ENCODE data around the gene CUL7.

The CUL7 gene

GRCh38 chr6:43053545-43054205 lies at the start of gene CUL7:
Gene CUL7, minus strand, starts transcription at chr6:43053851. Its CDS starts 1,063 bp downstream, at chr6:43052788.
- Histone ChIP-seq H3K9ac (ENCODE audit: low read depth, low read length, poor library complexity, severe bottlenecking) (peak within 1 kb of the TSS; percentile 96), H3K36me3 (ENCODE audit: insufficient read depth, low read length) (peaks cover 3% of the 10 kb centered on the region; the same call in 1 of the 2 replicates), H3K9me3 (ENCODE audit: insufficient read depth, low read depth, low read length) (no peaks in the 10 kb centered on the region), H3F3A (ENCODE audit: low read depth) (no peaks in the 10 kb centered on the region), H3K4me2 (ENCODE audit: low read depth, low read length, poor library complexity, severe bottlenecking) (peak within 1 kb of the TSS; percentile 96), H3K79me2 (ENCODE audit: insufficient read depth, low read length) (peaks cover 46% of the 10 kb centered on the region), H3K9me2 (replicated peaks; ENCODE audit: low read depth, low read length) (no peaks in the 10 kb centered on the region), H3K4me1 (ENCODE audit: insufficient read depth, low read length, poor library complexity, severe bottlenecking) (peaks cover 49% of the 10 kb centered on the region), H4K20me1 (ENCODE audit: insufficient read depth, low read length, poor library complexity, severe bottlenecking) (no peaks in the 10 kb centered on the region), H3K4me3 (ENCODE audit: low read length, poor library complexity, severe bottlenecking) (peak within 1 kb of the TSS; percentile 90), H3K27me3 (ENCODE audit: insufficient read depth, low read length, poor library complexity, severe bottlenecking) (no peaks in the 10 kb centered on the region), H2AFZ (ENCODE audit: low read length) (peak within 1 kb of the TSS; percentile 70)
- TF ChIP-seq CTCF (conservative IDR thresholded peaks at IDR 0.05; ENCODE audit: low read length) (no peak; the same call in 1 of the 2 replicates), EZH2phosphoT487 (IDR thresholded peaks at IDR 0.05; ENCODE audit: borderline replicate concordance) (no peak)

GRCh38 chr6:43101497-43101896 lies 47.8 kb upstream of the CUL7 start:
- H3K4me2 ChIP-seq (ENCODE audit: low read depth, low read length, poor library complexity, severe bottlenecking), result no peak overlapping the region
- H2AFZ ChIP-seq (ENCODE audit: low read length), result no peak overlapping the region
- H3K27me3 ChIP-seq (ENCODE audit: insufficient read depth, low read length, poor library complexity, severe bottlenecking), result no peaks in the 10 kb centered on the region
- peaks cover 49% of the 10 kb centered on the region for H3K79me2 ChIP-seq (ENCODE audit: insufficient read depth, low read length)
- no peaks in the 10 kb centered on the region for H3K9me3 ChIP-seq (ENCODE audit: insufficient read depth, low read depth, low read length)
- no peak overlapping the region for H3K9ac ChIP-seq (ENCODE audit: low read depth, low read length, poor library complexity, severe bottlenecking)
- H4K20me1 ChIP-seq (ENCODE audit: insufficient read depth, low read length, poor library complexity, severe bottlenecking), result no peaks in the 10 kb centered on the region
- no peak for TF ChIP-seq EZH2phosphoT487 (IDR thresholded peaks at IDR 0.05; ENCODE audit: borderline replicate concordance)
- TF ChIP-seq CTCF (conservative IDR thresholded peaks at IDR 0.05; ENCODE audit: low read length), result no peak
- H3K9me2 ChIP-seq (replicated peaks; ENCODE audit: low read depth, low read length), result no peaks in the 10 kb centered on the region
- H3K4me1 ChIP-seq (ENCODE audit: insufficient read depth, low read length, poor library complexity, severe bottlenecking), result peaks cover 2% of the 10 kb centered on the region
- no peaks in the 10 kb centered on the region for H3F3A ChIP-seq (ENCODE audit: low read depth)
- H3K4me3 ChIP-seq (ENCODE audit: low read length, poor library complexity, severe bottlenecking), result no peak overlapping the region
- H3K36me3 ChIP-seq (ENCODE audit: insufficient read depth, low read length), result no peaks in the 10 kb centered on the region

GRCh38 chr6:43097502-43097901 lies 43.9 kb upstream of the CUL7 start:
- Histone ChIP-seq H4K20me1 (ENCODE audit: insufficient read depth, low read length, poor library complexity, severe bottlenecking) (peaks cover 5% of the 10 kb centered on the region), H3K9me2 (replicated peaks; ENCODE audit: low read depth, low read length) (no peaks in the 10 kb centered on the region), H3K4me3 (ENCODE audit: low read length, poor library complexity, severe bottlenecking) (no peak overlapping the region), H3K36me3 (ENCODE audit: insufficient read depth, low read length) (no peaks in the 10 kb centered on the region), H2AFZ (ENCODE audit: low read length) (no peak overlapping the region), H3K4me1 (ENCODE audit: insufficient read depth, low read length, poor library complexity, severe bottlenecking) (peaks cover 17% of the 10 kb centered on the region), H3K27me3 (ENCODE audit: insufficient read depth, low read length, poor library complexity, severe bottlenecking) (no peaks in the 10 kb centered on the region), H3K4me2 (ENCODE audit: low read depth, low read length, poor library complexity, severe bottlenecking) (no peak overlapping the region), H3K9me3 (ENCODE audit: insufficient read depth, low read depth, low read length) (no peaks in the 10 kb centered on the region), H3F3A (ENCODE audit: low read depth) (no peaks in the 10 kb centered on the region), H3K9ac (ENCODE audit: low read depth, low read length, poor library complexity, severe bottlenecking) (no peak overlapping the region), H3K79me2 (ENCODE audit: insufficient read depth, low read length) (peaks cover 60% of the 10 kb centered on the region)
- TF ChIP-seq CTCF (conservative IDR thresholded peaks at IDR 0.05; ENCODE audit: low read length), result no peak
- TF ChIP-seq EZH2phosphoT487 (IDR thresholded peaks at IDR 0.05; ENCODE audit: borderline replicate concordance), result no peak
